CD4-positive, alpha-beta memory T cell (primary cell): ENCODE measurements around the gene TP53TG5. TPM values are rescaled to one million over a fixed set of nuclear protein-coding genes. Genes with fewer than 3 reads are reported as not detected.

ENCODE experiments used
- CTCF ChIA-PET: fragments of 350-600 bp; sonication (Branson Sonifier 250); formaldehyde crosslinking; loops from one replicate; lab custom pipeline; 2021; ENCODE audit warnings: inconsistent platforms; ENCODE audit not compliant: partially characterized antibody; lab: Charles Lee
- POLR2A ChIA-PET: fragments of 350-600 bp; sonication (Branson Sonifier 250); formaldehyde crosslinking; loops from one replicate; lab custom pipeline; 2021; ENCODE audit not compliant: partially characterized antibody; lab: Charles Lee
- DNase-seq, 5 donors: peaks; one replicate each; pipeline versions ENCODE4 v3.0.0 to v3.0.0-alpha.2; 2020 to 2022; ENCODE audit warnings: mixed read lengths in 1 of 5
- H3K27ac ChIP-seq: one replicate; pipeline ENCODE4 v1.7.0; 2013; ENCODE audit warnings: low read depth, low read length
- H3K27me3 ChIP-seq: 2 replicates; pipeline ENCODE4 v1.7.0; 2013; ENCODE audit warnings: mild to moderate bottlenecking, low read length, moderate library complexity; ENCODE audit not compliant: insufficient read depth
- H3K36me3 ChIP-seq: 2 replicates; pipeline ENCODE4 v1.7.0; 2013; ENCODE audit warnings: mild to moderate bottlenecking, low read length, moderate library complexity; ENCODE audit not compliant: insufficient read depth
- H3K4me1 ChIP-seq: 2 replicates; pipeline ENCODE4 v1.7.0; 2013; ENCODE audit warnings: mild to moderate bottlenecking, low read length, moderate library complexity; ENCODE audit not compliant: insufficient read depth
- H3K4me3 ChIP-seq, 2 donors: one replicate each; pipeline ENCODE4 v1.7.0; 2013; ENCODE audit warnings: low read length in 2 of 2, mild to moderate bottlenecking in 1 of 2
- H3K9me3 ChIP-seq, 2 donors: one replicate each; pipeline ENCODE4 v1.7.0; 2013; ENCODE audit warnings: low read length in 2 of 2, control low read depth in 1 of 2; ENCODE audit not compliant: control insufficient read depth in 1 of 2
- H3K27ac Mint-ChIP-seq, 7 donors: one replicate each; pipeline ENCODE4 v1.8.0; 2020 to 2021; ENCODE audit warnings: mixed read lengths in 7 of 7, mild to moderate bottlenecking in 6 of 7, inconsistent platforms in 3 of 7, moderate library complexity in 3 of 7
- H3K27me3 Mint-ChIP-seq, 2 donors: one replicate each; pipeline ENCODE4 v1.8.0; 2020 to 2021; ENCODE audit warnings: mixed read lengths in 2 of 2
- H3K36me3 Mint-ChIP-seq, 2 donors: one replicate each; pipeline ENCODE4 v1.8.0; 2020 to 2021; ENCODE audit warnings: mixed read lengths in 2 of 2, inconsistent platforms in 1 of 2, mild to moderate bottlenecking in 1 of 2
- H3K4me1 Mint-ChIP-seq, 4 donors: one replicate each; pipeline ENCODE4 v1.8.0; 2020 to 2021; ENCODE audit warnings: mixed read lengths in 4 of 4, mild to moderate bottlenecking in 1 of 4
- H3K4me3 Mint-ChIP-seq, 8 donors: one replicate each; pipeline ENCODE4 v1.8.0; 2020 to 2021; ENCODE audit warnings: mixed read lengths in 8 of 8, mild to moderate bottlenecking in 7 of 8, moderate library complexity in 6 of 8, inconsistent platforms in 3 of 8
- H3K9me3 Mint-ChIP-seq, 8 donors: one replicate each; pipeline ENCODE4 v1.8.0; 2020 to 2021; ENCODE audit warnings: mixed read lengths in 8 of 8, mild to moderate bottlenecking in 5 of 8, inconsistent platforms in 3 of 8, moderate library complexity in 1 of 8
- intact Hi-C: fragments of 100-400 bp; cut with micrococcal nuclease; formaldehyde crosslinking; loops from one replicate; pipeline ENCODE4 v1.15.1; 2023
- polyA plus RNA-seq, 2 donors: library from polyadenylated mRNA; unstranded; fragments of 300-500 nt; fragmentation: Illumina TruSeq; gene quantifications; one replicate each; pipeline ENCODE4 v1.2.3, GENCODE V29; 2021
- total RNA-seq, 2 experiments: library from RNA; stranded (reverse); gene quantifications; one replicate each; pipeline ENCODE4 v1.2.3, GENCODE V29; 2021

Gene TP53TG5
- total and polyA plus RNA-seq, 4 experiments from 2014 or later: 0.11 to 0.36 (median 0.24) TPM; not detected in 1

- Mint-ChIP-seq H3K4me1 (peaks cover 13 to 23% (median 15%) of the 10 kb centered on the region in 4 donors), H3K27me3 (no peaks in the 10 kb centered on the region), H3K27ac (peak overlapping the region in 2 of 7 donors; percentile 39 to 50), H3K9me3 (no peaks in the 10 kb centered on the region), H3K4me3 (no peak overlapping the region), H3K36me3 (peaks cover 3 to 12% of the 10 kb centered on the region in 2 donors)
- no peaks in the 10 kb centered on the region for H3K36me3 ChIP-seq
- intact Hi-C loops: no loop called here
- H3K27ac ChIP-seq: no peak overlapping the region
- H3K27me3 ChIP-seq: no peaks in the 10 kb centered on the region
- POLR2A ChIA-PET: interaction anchor here (0.8 to 1.6 kb wide), 2 partner anchors 36 to 42 kb away, joined by 3 to 4 read pairs; no protein-coding TSS in a partner anchor
- no peak for DNase-seq
- CTCF ChIA-PET: interaction anchor here (1.6 to 1.8 kb wide), 2 partner anchors 33 to 36 kb away, joined by 4 to 6 read pairs; no protein-coding TSS in a partner anchor
- H3K4me3 ChIP-seq: no peak overlapping the region
- H3K4me1 ChIP-seq: peaks cover 19% of the 10 kb centered on the region
- H3K9me3 ChIP-seq: no peaks in the 10 kb centered on the region
These were observed 31.6 kb upstream of the TP53TG5 start for GRCh38 chr20:45409521-45410272.

DNA sequence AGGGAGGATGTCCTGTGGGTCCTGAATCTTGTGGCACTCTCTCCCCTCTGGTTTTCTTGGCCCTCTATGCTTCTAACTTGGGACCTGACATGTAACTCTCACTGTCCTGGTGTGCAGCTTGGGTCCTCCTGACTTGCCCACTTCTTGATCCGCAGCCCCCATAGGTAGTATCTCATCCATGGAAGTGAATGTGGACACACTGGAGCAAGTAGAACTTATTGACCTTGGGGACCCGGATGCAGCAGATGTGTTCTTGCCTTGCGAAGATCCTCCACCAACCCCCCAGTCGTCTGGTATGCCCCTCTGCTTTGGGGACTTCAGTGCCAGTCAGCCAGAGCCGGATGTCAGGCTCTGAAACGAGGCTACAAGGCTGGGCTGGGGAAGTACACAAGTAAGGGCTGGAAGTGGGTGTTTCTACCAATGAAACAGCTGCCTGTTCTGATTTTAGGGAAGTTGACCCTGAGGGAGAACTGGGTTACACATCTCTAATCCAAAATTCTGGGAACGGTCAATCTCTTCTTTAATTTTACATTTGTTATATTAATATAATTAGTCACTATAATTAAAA, 30.6 kb upstream of the TP53TG5 start:
- H3K9me3 ChIP-seq: no peaks in the 10 kb centered on the region
- ChIA-PET POLR2A (no interaction called here), CTCF (interaction anchor here (0.9 to 1.1 kb wide), 2 partner anchors 21 to 35 kb away, joined by 3 read pairs; no protein-coding TSS in a partner anchor)
- no peak for DNase-seq
- intact Hi-C loops: no loop called here
- H3K4me3 ChIP-seq: no peak overlapping the region
- peaks cover 19% of the 10 kb centered on the region for H3K4me1 ChIP-seq
- Mint-ChIP-seq H3K4me1 (peaks cover 14 to 20% (median 16%) of the 10 kb centered on the region in 4 donors), H3K36me3 (peaks cover 3 to 12% of the 10 kb centered on the region in 2 donors), H3K9me3 (no peaks in the 10 kb centered on the region), H3K27me3 (no peaks in the 10 kb centered on the region), H3K4me3 (peak overlapping the region in 4 of 8 donors; percentile 17 to 82 (median 51)), H3K27ac (peak overlapping the region in 6 of 7 donors; percentile 25 to 93 (median 61))
- no peak overlapping the region for H3K27ac ChIP-seq
- H3K36me3 ChIP-seq: no peaks in the 10 kb centered on the region
- no peaks in the 10 kb centered on the region for H3K27me3 ChIP-seq

- intact Hi-C loops: loop anchor here (1.0 kb wide), 1 partner anchor 7 kb away; no protein-coding TSS in a partner anchor
- Mint-ChIP-seq H3K27me3 (no peaks in the 10 kb centered on the region), H3K36me3 (peaks cover 3 to 12% of the 10 kb centered on the region in 2 donors), H3K4me1 (peaks cover 12 to 20% (median 15%) of the 10 kb centered on the region in 4 donors), H3K9me3 (no peaks in the 10 kb centered on the region), H3K4me3 (peak within 1 kb of the TSS; percentile 78 to 90 (median 82)), H3K27ac (peak within 1 kb of the TSS; percentile 65 to 93 (median 81))
- peak within 1 kb of the TSS in 1 of 2 donors; percentile 79 for H3K4me3 ChIP-seq
- peak within 1 kb of the TSS; percentile 58 for H3K27ac ChIP-seq
- H3K9me3 ChIP-seq: no peaks in the 10 kb centered on the region
- no peaks in the 10 kb centered on the region for H3K27me3 ChIP-seq
- POLR2A ChIA-PET: interaction anchor here (1.0 to 4.5 kb wide), 5 partner anchors 8 to 45 kb away, joined by 3 to 51 read pairs (median 19); partner anchors contain the start of genes PIGT and SYS1
- CTCF ChIA-PET: interaction anchor here (0.7 to 2.0 kb wide), 7 partner anchors 8 to 47 kb away, joined by 3 to 12 read pairs (median 3); partner anchors contain the start of genes PIGT and SYS1
- H3K4me1 ChIP-seq: peaks cover 19% of the 10 kb centered on the region
- H3K36me3 ChIP-seq: no peaks in the 10 kb centered on the region
- DNase-seq: peak in 1 of 5 donors; percentile 44
These were observed 29.9 kb upstream of the TP53TG5 start, which contains the start of gene DBNDD2 for GRCh38 chr20:45407783-45408645. Gene DBNDD2, plus strand, starts transcription at chr20:45408289. Its CDS starts 179 bp downstream, at chr20:45408468.

- Mint-ChIP-seq H3K4me3 (peak overlapping the region; percentile 78 to 90 (median 82)), H3K36me3 (peaks cover 7 to 12% of the 10 kb centered on the region in 2 donors), H3K27me3 (no peaks in the 10 kb centered on the region), H3K4me1 (peaks cover 12 to 20% (median 15%) of the 10 kb centered on the region in 4 donors), H3K9me3 (peaks cover 0 to 2% (median 0%) of the 10 kb centered on the region in 8 donors), H3K27ac (peak overlapping the region; percentile 65 to 93 (median 88))
- POLR2A ChIA-PET: interaction anchor here (1.0 to 4.5 kb wide), 5 partner anchors 9 to 44 kb away, joined by 3 to 51 read pairs (median 19); partner anchors contain the start of genes PIGT and SYS1
- peak overlapping the region; percentile 36 to 79 for H3K4me3 ChIP-seq
- CTCF ChIA-PET: interaction anchor here (0.7 to 2.0 kb wide), 11 partner anchors 9 to 113 kb away, joined by 3 to 12 read pairs (median 3); partner anchors contain the start of genes PIGT and SYS1
- peak in 1 of 5 donors; percentile 45 for DNase-seq
- H3K27me3 ChIP-seq: no peaks in the 10 kb centered on the region
- H3K27ac ChIP-seq: peak overlapping the region; percentile 58
- H3K9me3 ChIP-seq: no peaks in the 10 kb centered on the region
- H3K36me3 ChIP-seq: no peaks in the 10 kb centered on the region
- H3K4me1 ChIP-seq: peaks cover 19% of the 10 kb centered on the region
- intact Hi-C loops: loop anchor here (1.0 kb wide), 1 partner anchor 8 kb away; no protein-coding TSS in a partner anchor
These were observed 29.1 kb upstream of the TP53TG5 start for GRCh38 chr20:45407067-45407745.

GRCh38 chr20:45406260-45407066, 28.3 kb upstream of the TP53TG5 start:
- peak overlapping the region; percentile 49 to 79 for H3K4me3 ChIP-seq
- intact Hi-C loops: loop anchor here (1.0 kb wide), 2 partner anchors 9 to 32 kb away; no protein-coding TSS in a partner anchor

More at GRCh38 chr20:45406260-45407066, 28.3 kb upstream of the TP53TG5 start:
- peaks cover 13 to 18% of the 10 kb centered on the region in 2 donors for H3K36me3 Mint-ChIP-seq
- H3K4me3 Mint-ChIP-seq: peak overlapping the region; percentile 80 to 90 (median 84)
- CTCF ChIA-PET: interaction anchor here (0.9 to 2.0 kb wide), 8 partner anchors 9 to 112 kb away, joined by 3 to 12 read pairs (median 4); partner anchors contain the start of genes PIGT and SYS1
- peak overlapping the region; percentile 19 to 91 (median 87) for H3K27ac Mint-ChIP-seq
- peaks cover 12 to 20% (median 15%) of the 10 kb centered on the region in 4 donors for H3K4me1 Mint-ChIP-seq
- no peaks in the 10 kb centered on the region for H3K36me3 ChIP-seq
- no peaks in the 10 kb centered on the region for H3K9me3 ChIP-seq
- peak overlapping the region; percentile 58 for H3K27ac ChIP-seq
- no peaks in the 10 kb centered on the region for H3K27me3 ChIP-seq
- H3K4me1 ChIP-seq: peaks cover 19% of the 10 kb centered on the region
- peak; percentile 32 to 47 (median 37) for DNase-seq
- peaks cover 0 to 7% (median 0%) of the 10 kb centered on the region in 8 donors for H3K9me3 Mint-ChIP-seq
- no peaks in the 10 kb centered on the region for H3K27me3 Mint-ChIP-seq
- POLR2A ChIA-PET: interaction anchor here (1.1 to 4.5 kb wide), 6 partner anchors 10 to 43 kb away, joined by 3 to 51 read pairs (median 12); partner anchors contain the start of genes PIGT and SYS1
